ENCODE results near the gene PLCB4. TPM values are rescaled to one million over a fixed set of nuclear protein-coding genes. Genes with fewer than 3 reads are reported as not detected.

PLCB4 gene
- total RNA-seq, 1 experiment from 2014 or later: 10.1 TPM

GRCh38 chr20:9286501-9287461 lies 217.9 kb downstream of the PLCB4 start:
- Histone ChIP-seq H4K5ac (ENCODE audit: insufficient read length, low read depth, low read length) (no peak overlapping the region), H3K9ac (ENCODE audit: extremely low read depth, insufficient read length, low read length) (no peak overlapping the region), H3K4ac (ENCODE audit: low read depth, low read length) (no peak overlapping the region), H3K23ac (ENCODE audit: insufficient read length, low read depth, low read length) (no peak overlapping the region), H2BK15ac (ENCODE audit: low read depth, low read length) (no peak overlapping the region), H2BK5ac (ENCODE audit: insufficient read length, low read length) (no peak overlapping the region), H3K56ac (ENCODE audit: insufficient read length, low read depth, low read length) (no peak overlapping the region), H3K27me3 (ENCODE audit: insufficient read depth, low read length) (no peaks in the 10 kb centered on the region), H3K18ac (ENCODE audit: insufficient read length, low read depth, low read length) (no peak overlapping the region), H2AFZ (ENCODE audit: low read length) (no peak overlapping the region), H3K27ac (ENCODE audit: insufficient read length, low read depth, low read length) (no peak overlapping the region), H3K9me3 (ENCODE audit: control insufficient read depth, low read depth, low read length) (no peaks in the 10 kb centered on the region), H4K20me1 (ENCODE audit: control insufficient read depth, insufficient read depth, insufficient read length) (no peaks in the 10 kb centered on the region), H3K4me2 (ENCODE audit: insufficient read depth, insufficient read length, low read length) (no peak overlapping the region), H3T11ph (ENCODE audit: low read length) (no peak overlapping the region), H2BK120ac (ENCODE audit: low read depth, low read length, poor library complexity, severe bottlenecking) (no peak overlapping the region), H2AK5ac (ENCODE audit: insufficient read length, low read length) (no peak overlapping the region), H3K79me1 (ENCODE audit: insufficient read depth, low read depth, low read length, poor library complexity, severe bottlenecking) (no peaks in the 10 kb centered on the region), H3K14ac (ENCODE audit: insufficient read depth, low read length) (no peak overlapping the region), H2BK20ac (ENCODE audit: low read depth, low read length, poor library complexity, severe bottlenecking) (no peak overlapping the region), H4K8ac (replicated peaks; ENCODE audit: insufficient read length, low read depth, low read length) (no peak overlapping the region), H3K79me2 (ENCODE audit: insufficient read depth, low read length) (no peaks in the 10 kb centered on the region), H4K91ac (ENCODE audit: insufficient read length, low read depth, low read length) (no peak overlapping the region), H2BK12ac (ENCODE audit: insufficient read length, low read depth, low read length) (no peak overlapping the region), H3K23me2 (ENCODE audit: insufficient read length, low read depth, low read length, poor library complexity, severe bottlenecking) (no peaks in the 10 kb centered on the region), H3K4me1 (ENCODE audit: insufficient read depth, low read length) (no peaks in the 10 kb centered on the region)
- DNase-seq: no peak
- WGBS (ENCODE audit: extremely low coverage, insufficient read length, low lambda C conversion rate): no CpG with 5 or more reads among the region's 3 CpGs
- Mint-ChIP-seq H3K9me3 (no peaks in the 10 kb centered on the region), H3K4me1 (no peaks in the 10 kb centered on the region), H3K27ac (no peak overlapping the region), H3K27me3 (ENCODE audit: low read depth) (no peaks in the 10 kb centered on the region), H3K4me3 (no peak overlapping the region), H3K36me3 (ENCODE audit: insufficient read depth in 1 of 3, low read depth in 3 of 3) (no peaks in the 10 kb centered on the region)
- no peak for TF ChIP-seq CTCF (conservative IDR thresholded peaks at IDR 0.05)
